GM19240 (cell line): ENCODE measurements around the gene CMTR1.
A peak's percentile ranks its signal among the peaks of the same experiment; 100 is the strongest.
"Not testable (repeated sequence)": the region's sequence is repeated elsewhere in the genome, so short reads cannot be mapped to it uniquely, and the experiment has no call there.

Source experiments
- DNase-seq: peaks from one replicate; pipeline ENCODE4 v3.0.0; 2011; ENCODE audit warnings: low spot score; ENCODE audit not compliant: insufficient read length

Gene CMTR1

GRCh38 chr6:37491830-37492208 is 58.8 kb downstream of the CMTR1 start:
- no peak for DNase-seq

GRCh38 chr6:37492236-37492972 is 59.4 kb downstream of the CMTR1 start:
- no peak for DNase-seq

GRCh38 chr6:37492991-37493660 is 60.1 kb downstream of the CMTR1 start:
- no peak for DNase-seq

GRCh38 chr6:37493661-37493995 is 60.6 kb downstream of the CMTR1 start:
- no peak for DNase-seq

GRCh38 chr6:37495244-37495934 is 62.4 kb downstream of the CMTR1 start:
- no peak for DNase-seq

GRCh38 chr6:37496951-37497885 is 64.2 kb downstream of the CMTR1 start:
- no peak for DNase-seq

GRCh38 chr6:37499433-37500293 is 66.6 kb downstream of the CMTR1 start, which contains the start of gene CCDC167:
CCDC167 (minus strand) TSS chr6:37499893; CDS start chr6:37499863, 30 bp downstream.
- DNase-seq = peak; percentile 95

- DNase-seq = no peak
These were observed 67.2 kb downstream of the CMTR1 start for GRCh38 chr6:37500294-37500608.

- DNase-seq = not testable (repeated sequence)
These were observed 67.9 kb downstream of the CMTR1 start for GRCh38 chr6:37500904-37501303.

GRCh38 chr6:37501632-37502491 is 68.8 kb downstream of the CMTR1 start:
- DNase-seq = no peak

- DNase-seq = no peak
These were observed 69.8 kb downstream of the CMTR1 start for GRCh38 chr6:37502703-37503291.

- no peak for DNase-seq
These were observed 70.4 kb downstream of the CMTR1 start for GRCh38 chr6:37503309-37503965.

- DNase-seq = no peak
These were observed 71.0 kb downstream of the CMTR1 start for GRCh38 chr6:37504024-37504423.

- DNase-seq = no peak
These were observed 73.5 kb downstream of the CMTR1 start for GRCh38 chr6:37506479-37506878.

GRCh38 chr6:37507077-37507476 is 74.1 kb downstream of the CMTR1 start:
- no peak for DNase-seq

- DNase-seq = no peak
These were observed 74.8 kb downstream of the CMTR1 start for GRCh38 chr6:37507690-37508421.

GRCh38 chr6:37511201-37511600 is 78.2 kb downstream of the CMTR1 start:
- no peak for DNase-seq

- DNase-seq = no peak
These were observed 78.9 kb downstream of the CMTR1 start for GRCh38 chr6:37511910-37512399.
